ENCODE data around the gene NCKAP5L.
A peak's percentile ranks its signal among the peaks of the same experiment; 100 is the strongest.

Gene NCKAP5L

GRCh38 chr12:49764126-49764525 lies 64.1 kb downstream of the NCKAP5L start:
- DNase-seq (ENCODE audit: insufficient read length) (no peak), FAIRE-seq (no peak)
- TF ChIP-seq TAF1 (IDR thresholded peaks at IDR 0.05; ENCODE audit: borderline replicate concordance, low read depth, low read length) (no peak), POLR2AphosphoS5 (IDR thresholded peaks at IDR 0.05; ENCODE audit: low read depth, low read length) (no peak), POLR2A (IDR thresholded peaks at IDR 0.05; ENCODE audit: low read depth, low read length) (no peak)

- no peak for FAIRE-seq
- DNase-seq (ENCODE audit: insufficient read length): peak; percentile 59
- no peak for TF ChIP-seq POLR2A (IDR thresholded peaks at IDR 0.05; ENCODE audit: low read depth, low read length)
- no peak for TF ChIP-seq POLR2AphosphoS5 (IDR thresholded peaks at IDR 0.05; ENCODE audit: low read depth, low read length)
These were observed 65.1 kb downstream of the NCKAP5L start for GRCh38 chr12:49763006-49763591.

- TF ChIP-seq POLR2A (IDR thresholded peaks at IDR 0.05; ENCODE audit: low read depth, low read length) (peak; percentile 28; the same call in 1 of the 2 replicates), POLR2AphosphoS5 (IDR thresholded peaks at IDR 0.05; ENCODE audit: low read depth, low read length) (no peak)
- no peak for FAIRE-seq
- DNase-seq (ENCODE audit: insufficient read length): no peak
These were observed 65.8 kb downstream of the NCKAP5L start for GRCh38 chr12:49762468-49762847.

GRCh38 chr12:49761677-49762467 lies 66.3 kb downstream of the NCKAP5L start:
- FAIRE-seq: no peak
- no peak for TF ChIP-seq POLR2A (IDR thresholded peaks at IDR 0.05; ENCODE audit: low read depth, low read length)
- no peak for TF ChIP-seq POLR2AphosphoS5 (IDR thresholded peaks at IDR 0.05; ENCODE audit: low read depth, low read length)
- no peak for TF ChIP-seq TAF1 (IDR thresholded peaks at IDR 0.05; ENCODE audit: borderline replicate concordance, low read depth, low read length)
- no peak for DNase-seq (ENCODE audit: insufficient read length)

- DNase-seq (ENCODE audit: insufficient read length): no peak
- TF ChIP-seq POLR2AphosphoS5 (IDR thresholded peaks at IDR 0.05; ENCODE audit: low read depth, low read length) (no peak), TAF1 (IDR thresholded peaks at IDR 0.05; ENCODE audit: borderline replicate concordance, low read depth, low read length) (no peak), POLR2A (IDR thresholded peaks at IDR 0.05; ENCODE audit: low read depth, low read length) (no peak)
- no peak for FAIRE-seq
These were observed 77.2 kb downstream of the NCKAP5L start for GRCh38 chr12:49750996-49751393.

GRCh38 chr12:49750027-49750995 lies 77.9 kb downstream of the NCKAP5L start:
- FAIRE-seq: peak; percentile 64
- no peak for DNase-seq (ENCODE audit: insufficient read length)
- no peak for TF ChIP-seq TAF1 (IDR thresholded peaks at IDR 0.05; ENCODE audit: borderline replicate concordance, low read depth, low read length)
- TF ChIP-seq POLR2AphosphoS5 (IDR thresholded peaks at IDR 0.05; ENCODE audit: low read depth, low read length): no peak
- no peak for TF ChIP-seq POLR2A (IDR thresholded peaks at IDR 0.05; ENCODE audit: low read depth, low read length)

GRCh38 chr12:49748800-49749199 lies 79.4 kb downstream of the NCKAP5L start:
- no peak for TF ChIP-seq TAF1 (IDR thresholded peaks at IDR 0.05; ENCODE audit: borderline replicate concordance, low read depth, low read length)
- no peak for TF ChIP-seq POLR2A (IDR thresholded peaks at IDR 0.05; ENCODE audit: low read depth, low read length)
- TF ChIP-seq POLR2AphosphoS5 (IDR thresholded peaks at IDR 0.05; ENCODE audit: low read depth, low read length): no peak
- FAIRE-seq: no peak
- DNase-seq (ENCODE audit: insufficient read length): no peak

- TF ChIP-seq POLR2AphosphoS5 (IDR thresholded peaks at IDR 0.05; ENCODE audit: low read depth, low read length): no peak; the same call in 1 of the 2 replicates
- no peak for FAIRE-seq
- no peak for DNase-seq (ENCODE audit: insufficient read length)
These were observed 79.9 kb downstream of the NCKAP5L start for GRCh38 chr12:49748306-49748705.

GRCh38 chr12:49744363-49744885 lies 83.8 kb downstream of the NCKAP5L start:
- TF ChIP-seq TAF1 (IDR thresholded peaks at IDR 0.05; ENCODE audit: borderline replicate concordance, low read depth, low read length) (no peak), POLR2A (IDR thresholded peaks at IDR 0.05; ENCODE audit: low read depth, low read length) (no peak), POLR2AphosphoS5 (IDR thresholded peaks at IDR 0.05; ENCODE audit: low read depth, low read length) (no peak)
- FAIRE-seq (no peak), DNase-seq (ENCODE audit: insufficient read length) (no peak)

- TF ChIP-seq POLR2AphosphoS5 (IDR thresholded peaks at IDR 0.05; ENCODE audit: low read depth, low read length) (no peak; the same call in none of the 2 replicates), POLR2A (IDR thresholded peaks at IDR 0.05; ENCODE audit: low read depth, low read length) (no peak), TAF1 (IDR thresholded peaks at IDR 0.05; ENCODE audit: borderline replicate concordance, low read depth, low read length) (no peak)
- no peak for FAIRE-seq
- DNase-seq (ENCODE audit: insufficient read length): peak; percentile 47
These were observed 86.2 kb downstream of the NCKAP5L start for GRCh38 chr12:49741882-49742620.
